Body of pancreas (tissue), 4 donors: ENCODE measurements around the gene MTF1. TPM values are rescaled to one million over a fixed set of nuclear protein-coding genes. Genes with fewer than 3 reads are reported as not detected.
A peak's percentile ranks its signal among the peaks of the same experiment; 100 is the strongest.

Experiments used
- ATAC-seq: fragments of 150-250 bp; one replicate; pipeline ENCODE4 v1.9.1; 2016
- DNase-seq, 4 donors: peaks; one replicate each; pipeline ENCODE4 v3.0.0-alpha.2; 2019
- H3K27ac ChIP-seq, 4 donors: fragments of 200-600 bp; sonication (generic); 1 replicate in 3 of 4; 2 replicates in 1 of 4; pipeline versions ENCODE4 v1.5.1 to v1.6.1; 2016 to 2019; ENCODE audit warnings: mild to moderate bottlenecking in 1 of 4, mixed read lengths in 1 of 4, moderate library complexity in 1 of 4
- H3K27me3 ChIP-seq, 2 donors: fragments of 200-600 bp; sonication (generic); one replicate each; pipeline ENCODE4 v1.6.0; 2016; ENCODE audit warnings: mild to moderate bottlenecking in 1 of 2
- H3K36me3 ChIP-seq, 2 donors: fragments of 200-600 bp; sonication (generic); replicated peaks in 1 of 2; 2 replicates each; pipeline ENCODE4 v1.5.1; 2016; ENCODE audit warnings: low read depth in 2 of 2; ENCODE audit not compliant: insufficient read depth in 1 of 2
- H3K4me1 ChIP-seq: fragments of 200-600 bp; sonication (generic); one replicate; pipeline ENCODE4 v1.6.0; 2016
- H3K4me3 ChIP-seq, 2 donors: fragments of 200-600 bp; sonication (generic); 1 replicate in 1 of 2; 2 replicates in 1 of 2; pipeline ENCODE4 v1.5.1; 2016 to 2019
- H3K9me3 ChIP-seq, 3 donors: fragments of 200-600 bp; sonication (generic); 1 replicate in 2 of 3; 2 replicates in 1 of 3; pipeline ENCODE4 v1.5.1; 2016
- POLR2A ChIP-seq, 3 donors: fragments of 450-650 bp; IDR thresholded peaks; one replicate each; pipeline ENCODE4 v1.6.1; 2016; ENCODE audit warnings: antibody characterized with exemption in 3 of 3, mild to moderate bottlenecking in 2 of 3
- WGBS, 2 donors: methylation state at CpG; one replicate each; pipeline ENCODE4 v1.1.5; 2017; 5-methylcytosine and 5-hydroxymethylcytosine counted together
- intact Hi-C: fragments of 100-400 bp; cut with DNase I; formaldehyde crosslinking; loops from one replicate; pipeline ENCODE4 v1.15.1; 2023
- total RNA-seq, 2 donors: library from RNA; depleted of rRNA; stranded (reverse); fragments of >200 nt; gene quantifications; one replicate each; pipeline ENCODE4 v1.1.0, GENCODE V29; 2016
- TF ChIP-seq, protein P1 (sequence below), 7 experiments: fragments of 450-650 bp in 4 of 7; fragments of 200-600 bp in 3 of 7; sonication (generic) in 3 of 7; IDR thresholded peaks; one replicate each; pipeline ENCODE4 v1.5.1; 2016 to 2019; ENCODE audit warnings: antibody characterized with exemption in 7 of 7

MTF1 gene
- total RNA-seq, 2 donors from 2014 or later, result 1.3 to 3.9 TPM

DNA sequence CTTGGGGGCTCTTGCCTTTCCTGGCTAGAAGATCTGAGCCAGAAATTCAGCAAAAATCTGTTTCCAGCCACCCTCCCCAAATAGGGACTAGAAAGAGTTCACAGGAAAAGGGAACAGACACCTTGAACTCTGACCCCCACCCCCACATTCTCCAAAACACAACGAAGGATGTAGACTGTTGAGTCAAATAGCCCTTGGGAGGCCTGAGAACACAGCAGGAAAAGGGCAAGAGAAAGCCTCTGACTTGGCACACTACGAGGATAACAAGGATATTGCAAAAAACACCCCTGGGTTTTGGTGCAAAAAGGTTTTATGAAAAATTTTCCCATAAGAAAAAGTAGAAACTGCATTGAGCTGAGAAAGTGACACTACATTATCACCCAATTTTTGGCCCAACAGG lies 49.5 kb downstream of the MTF1 start:
- Histone ChIP-seq H3K9me3 (no peaks in the 10 kb centered on the region), H3K4me3 (no peak overlapping the region), H3K36me3 (peaks cover 3% of the 10 kb centered on the region in 2 donors), H3K27ac (peak overlapping the region in 2 of 4 donors; percentile 7 to 96), H3K27me3 (no peaks in the 10 kb centered on the region), H3K4me1 (peaks cover 32% of the 10 kb centered on the region)
- DNase-seq (peak in 1 of 4 donors; percentile 18), ATAC-seq (no peak)
- TF ChIP-seq, protein P1, sequence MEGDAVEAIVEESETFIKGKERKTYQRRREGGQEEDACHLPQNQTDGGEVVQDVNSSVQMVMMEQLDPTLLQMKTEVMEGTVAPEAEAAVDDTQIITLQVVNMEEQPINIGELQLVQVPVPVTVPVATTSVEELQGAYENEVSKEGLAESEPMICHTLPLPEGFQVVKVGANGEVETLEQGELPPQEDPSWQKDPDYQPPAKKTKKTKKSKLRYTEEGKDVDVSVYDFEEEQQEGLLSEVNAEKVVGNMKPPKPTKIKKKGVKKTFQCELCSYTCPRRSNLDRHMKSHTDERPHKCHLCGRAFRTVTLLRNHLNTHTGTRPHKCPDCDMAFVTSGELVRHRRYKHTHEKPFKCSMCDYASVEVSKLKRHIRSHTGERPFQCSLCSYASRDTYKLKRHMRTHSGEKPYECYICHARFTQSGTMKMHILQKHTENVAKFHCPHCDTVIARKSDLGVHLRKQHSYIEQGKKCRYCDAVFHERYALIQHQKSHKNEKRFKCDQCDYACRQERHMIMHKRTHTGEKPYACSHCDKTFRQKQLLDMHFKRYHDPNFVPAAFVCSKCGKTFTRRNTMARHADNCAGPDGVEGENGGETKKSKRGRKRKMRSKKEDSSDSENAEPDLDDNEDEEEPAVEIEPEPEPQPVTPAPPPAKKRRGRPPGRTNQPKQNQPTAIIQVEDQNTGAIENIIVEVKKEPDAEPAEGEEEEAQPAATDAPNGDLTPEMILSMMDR (IDR thresholded peaks at IDR 0.05), result no peak
- TF ChIP-seq POLR2A (IDR thresholded peaks at IDR 0.05), result no peak
- intact Hi-C loops, result no loop called here
- WGBS, 2 donors, result 31 to 35% methylated on average over 2 of the region's 2 CpGs

DNA sequence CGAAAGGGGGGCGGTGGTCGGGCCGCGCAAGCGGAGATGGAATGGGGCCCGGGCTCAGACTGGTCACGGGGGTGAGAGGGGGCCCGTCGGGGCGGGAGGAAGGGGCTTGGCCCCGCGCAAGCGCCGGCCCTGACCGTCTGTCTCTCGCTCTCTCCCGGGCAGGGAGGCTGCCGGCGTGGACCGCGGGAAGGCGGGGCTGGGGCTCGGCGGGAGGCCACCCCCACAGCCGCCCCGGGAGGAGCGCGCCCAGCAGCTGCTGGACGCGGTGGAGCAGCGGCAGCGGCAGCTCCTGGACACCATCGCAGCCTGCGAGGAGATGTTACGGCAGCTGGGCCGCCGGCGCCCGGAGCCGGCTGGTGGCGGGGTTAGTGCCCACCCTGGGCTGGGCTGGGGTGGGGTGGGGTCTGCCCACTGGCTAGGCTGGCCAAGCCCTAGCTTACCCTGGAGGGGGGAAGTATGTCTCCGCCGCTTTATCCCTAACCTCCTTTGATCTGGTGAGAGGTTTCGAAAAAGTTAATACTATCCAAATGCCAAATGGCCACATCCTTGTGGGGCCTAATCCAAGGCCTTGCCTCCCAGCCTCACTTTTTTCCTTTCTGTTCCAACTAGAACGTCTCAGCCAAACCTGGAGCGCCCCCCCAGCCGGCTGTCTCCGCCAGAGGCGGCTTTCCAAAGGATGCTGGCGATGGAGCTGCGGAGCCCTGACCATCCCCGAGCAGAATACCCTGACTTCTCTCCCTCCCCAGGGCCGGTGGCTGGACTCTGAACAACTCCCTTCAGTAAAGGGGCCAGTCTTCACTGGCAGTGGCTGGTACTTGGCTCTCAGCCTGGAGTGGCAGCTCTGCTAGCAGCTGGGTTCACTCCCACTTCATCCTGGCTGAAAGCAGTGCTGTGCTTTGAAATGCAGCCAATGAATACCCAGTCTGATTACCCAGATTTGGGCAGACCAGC lies 50.7 kb downstream of the MTF1 start:
- Histone ChIP-seq H3K4me1 (peaks cover 32% of the 10 kb centered on the region), H3K27ac (peak overlapping the region; percentile 93 to 97 (median 94)), H3K27me3 (no peaks in the 10 kb centered on the region), H3K9me3 (no peaks in the 10 kb centered on the region), H3K4me3 (peak overlapping the region; percentile 71), H3K36me3 (peaks cover 5 to 14% of the 10 kb centered on the region in 2 donors)
- intact Hi-C loops, result no loop called here
- DNase-seq (peak; percentile 85 to 92 (median 88)), ATAC-seq (peak; percentile 71)
- 2 to 5% methylated on average over 11 to 43 of the region's 54 CpGs for WGBS, 2 donors
- TF ChIP-seq POLR2A (IDR thresholded peaks at IDR 0.05), result peak; percentile 51 to 84 (median 71)
- TF ChIP-seq, protein P1 (IDR thresholded peaks at IDR 0.05), result peak in 1 of 7 experiments; percentile 1

DNA sequence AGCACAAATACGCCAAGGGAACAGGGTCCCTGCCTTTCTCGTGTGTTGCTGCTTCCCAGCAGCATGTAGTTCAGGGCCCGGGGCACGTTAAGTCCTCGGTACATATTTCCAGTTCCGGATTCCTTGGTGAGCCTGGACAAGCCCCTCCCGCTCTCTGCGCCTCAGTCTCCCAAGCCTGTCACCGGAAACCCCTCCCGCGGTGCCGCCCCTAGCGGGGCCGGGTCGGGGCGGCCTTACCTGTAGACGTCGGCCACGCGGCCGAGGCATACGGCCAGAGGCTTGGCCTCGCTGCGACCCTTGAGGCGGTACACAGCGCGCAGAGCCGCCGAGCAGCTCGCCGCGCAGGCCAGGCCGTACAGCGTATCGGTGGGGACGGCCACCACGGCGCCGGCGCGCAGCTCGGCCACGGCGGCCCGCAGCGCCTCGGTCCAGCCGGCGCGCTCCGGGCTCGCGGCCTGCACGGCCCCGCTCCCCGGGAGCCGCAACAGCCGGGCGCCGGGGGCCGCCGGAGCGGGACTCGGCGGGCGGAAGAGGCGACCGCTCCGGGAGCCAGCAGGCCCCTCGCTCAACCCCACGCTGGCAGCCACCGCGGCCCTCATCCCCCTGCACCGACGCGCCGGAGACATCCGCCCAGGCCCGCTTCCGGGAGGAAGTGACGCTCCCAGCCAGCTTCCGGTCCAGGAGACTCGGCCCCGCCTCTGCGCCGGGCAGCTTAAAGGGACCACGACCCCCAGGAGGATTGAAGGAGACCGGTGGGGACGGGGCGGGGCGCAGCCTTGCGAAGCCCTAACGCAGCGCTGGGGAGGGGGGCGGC lies 51.6 kb downstream of the MTF1 start, which contains the start of the genes C1orf122 and YRDC:
Gene C1orf122, plus strand, starts transcription at position 236 of the 814 bp plus-strand sequence. CDS start 615 bp downstream, outside the sequence.
Gene YRDC, minus strand, starts transcription at position 654 of the 814 bp plus-strand sequence. Its CDS starts 28 bp downstream, at position 626.
- WGBS, 2 donors, result 0 to 1% methylated on average over 15 to 68 of the region's 95 CpGs
- intact Hi-C loops, result no loop called here
- Histone ChIP-seq H3K9me3 (no peaks in the 10 kb centered on the region), H3K27me3 (no peaks in the 10 kb centered on the region), H3K4me1 (peaks cover 32% of the 10 kb centered on the region), H3K36me3 (peaks cover 8 to 22% of the 10 kb centered on the region in 2 donors), H3K27ac (peak within 1 kb of the TSS; percentile 93 to 97 (median 94)), H3K4me3 (peak within 1 kb of the TSS; percentile 71)
- TF ChIP-seq, protein P1 (IDR thresholded peaks at IDR 0.05), result peak in 1 of 7 experiments; percentile 4
- TF ChIP-seq POLR2A (IDR thresholded peaks at IDR 0.05), result peak; percentile 70 to 88 (median 82)
- ATAC-seq (peak; percentile 89), DNase-seq (peak; percentile 94 to 95 (median 94))

DNA sequence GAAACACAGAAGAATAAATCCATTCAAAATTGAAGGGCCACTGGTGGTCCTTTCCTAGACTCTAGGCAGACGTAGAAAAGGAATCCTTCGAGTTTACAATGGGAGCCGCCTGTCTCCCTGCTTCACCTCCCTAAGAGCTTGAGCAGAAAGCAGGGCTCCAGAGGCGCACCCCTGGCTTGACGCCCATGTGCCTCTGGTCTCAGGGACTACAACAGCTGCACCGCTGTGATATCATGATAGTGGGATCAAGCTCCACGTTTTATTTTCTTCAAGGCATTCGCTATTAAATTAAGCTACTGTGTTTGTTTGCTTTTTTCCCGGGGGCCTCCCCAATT lies 52.2 kb downstream of the MTF1 start:
- intact Hi-C loops, result no loop called here
- ATAC-seq, result no peak
- WGBS, 2 donors, result 4 to 7% methylated on average over 8 to 9 of the region's 9 CpGs

More for the DNA sequence above, 52.2 kb downstream of the MTF1 start:
- peaks cover 8 to 24% of the 10 kb centered on the region in 2 donors for H3K36me3 ChIP-seq
- H3K27me3 ChIP-seq, result no peaks in the 10 kb centered on the region
- H3K4me1 ChIP-seq, result peaks cover 32% of the 10 kb centered on the region
- no peaks in the 10 kb centered on the region for H3K9me3 ChIP-seq
- DNase-seq, result peak in 2 of 4 donors; percentile 29 to 31
- H3K4me3 ChIP-seq, result peak overlapping the region; percentile 20 to 71
- TF ChIP-seq, protein P1 (IDR thresholded peaks at IDR 0.05), result no peak
- no peak for TF ChIP-seq POLR2A (IDR thresholded peaks at IDR 0.05)
- H3K27ac ChIP-seq, result peak overlapping the region; percentile 93 to 97 (median 94)
